Astrocyte (in vitro differentiated cells and primary cell): Measurements from ENCODE around the gene CACNA2D4.

Source experiments
- EZH2 ChIP-seq: IDR thresholded peaks from 2 replicates; pipeline ENCODE4 v1.6.1; 2012; ENCODE audit warnings: mild to moderate bottlenecking, low read length, inconsistent platforms; ENCODE audit not compliant: insufficient read depth
- TF ChIP-seq, protein P1 (sequence below): IDR thresholded peaks from 2 replicates; pipeline ENCODE4 v1.5.1; 2011; ENCODE audit warnings: low read depth, mild to moderate bottlenecking, inconsistent platforms, low read length, moderate library complexity; ENCODE audit not compliant: insufficient read depth

DNA sequence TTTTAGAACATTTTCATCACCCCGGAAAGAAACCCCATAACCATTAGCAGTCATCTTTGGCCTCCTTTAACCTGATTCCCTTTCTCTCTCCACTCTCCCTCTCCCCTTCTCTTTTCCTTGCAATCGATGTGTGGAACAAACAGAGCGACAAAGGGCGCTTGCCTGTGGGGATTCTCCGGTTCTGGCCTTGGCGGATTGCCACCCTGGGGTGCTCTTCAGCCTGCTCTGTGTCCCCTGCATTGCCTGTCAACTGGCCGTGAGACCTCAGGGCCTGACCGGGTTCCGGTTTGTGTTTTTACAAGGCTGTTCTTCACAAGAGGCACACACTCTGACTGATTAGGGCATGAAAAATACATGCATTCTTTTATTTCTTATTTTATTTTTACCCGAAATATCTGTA lies 70.3 kb downstream of the CACNA2D4 start:
- TF ChIP-seq, protein P1, sequence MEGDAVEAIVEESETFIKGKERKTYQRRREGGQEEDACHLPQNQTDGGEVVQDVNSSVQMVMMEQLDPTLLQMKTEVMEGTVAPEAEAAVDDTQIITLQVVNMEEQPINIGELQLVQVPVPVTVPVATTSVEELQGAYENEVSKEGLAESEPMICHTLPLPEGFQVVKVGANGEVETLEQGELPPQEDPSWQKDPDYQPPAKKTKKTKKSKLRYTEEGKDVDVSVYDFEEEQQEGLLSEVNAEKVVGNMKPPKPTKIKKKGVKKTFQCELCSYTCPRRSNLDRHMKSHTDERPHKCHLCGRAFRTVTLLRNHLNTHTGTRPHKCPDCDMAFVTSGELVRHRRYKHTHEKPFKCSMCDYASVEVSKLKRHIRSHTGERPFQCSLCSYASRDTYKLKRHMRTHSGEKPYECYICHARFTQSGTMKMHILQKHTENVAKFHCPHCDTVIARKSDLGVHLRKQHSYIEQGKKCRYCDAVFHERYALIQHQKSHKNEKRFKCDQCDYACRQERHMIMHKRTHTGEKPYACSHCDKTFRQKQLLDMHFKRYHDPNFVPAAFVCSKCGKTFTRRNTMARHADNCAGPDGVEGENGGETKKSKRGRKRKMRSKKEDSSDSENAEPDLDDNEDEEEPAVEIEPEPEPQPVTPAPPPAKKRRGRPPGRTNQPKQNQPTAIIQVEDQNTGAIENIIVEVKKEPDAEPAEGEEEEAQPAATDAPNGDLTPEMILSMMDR = no peak
- no peak for TF ChIP-seq EZH2
